Stimulated activated naive CD8-positive, alpha-beta T cell treated with anti-CD3 and anti-CD28 coated beads, Interleukin-15, Interleukin-2, amounts not matched to agents 100 ng/mL and 50 ng/mL, for 24 hours (primary cell): ENCODE measurements around the gene WWC2.

Experiments
- H3K27ac Mint-ChIP-seq: one replicate; pipeline ENCODE4 v1.8.0; 2021; ENCODE audit warnings: mild to moderate bottlenecking, mixed read lengths
- H3K27me3 Mint-ChIP-seq: one replicate; pipeline ENCODE4 v1.8.0; 2021; ENCODE audit warnings: mixed read lengths
- H3K36me3 Mint-ChIP-seq: one replicate; pipeline ENCODE4 v1.8.0; 2021; ENCODE audit warnings: low read depth, mixed read lengths
- H3K4me1 Mint-ChIP-seq: one replicate; pipeline ENCODE4 v1.8.0; 2021; ENCODE audit warnings: low read depth, mixed read lengths
- H3K4me3 Mint-ChIP-seq: one replicate; pipeline ENCODE4 v1.8.0; 2021; ENCODE audit warnings: mild to moderate bottlenecking, mixed read lengths
- H3K9me3 Mint-ChIP-seq: one replicate; pipeline ENCODE4 v1.8.0; 2021; ENCODE audit warnings: mixed read lengths

Gene WWC2

DNA sequence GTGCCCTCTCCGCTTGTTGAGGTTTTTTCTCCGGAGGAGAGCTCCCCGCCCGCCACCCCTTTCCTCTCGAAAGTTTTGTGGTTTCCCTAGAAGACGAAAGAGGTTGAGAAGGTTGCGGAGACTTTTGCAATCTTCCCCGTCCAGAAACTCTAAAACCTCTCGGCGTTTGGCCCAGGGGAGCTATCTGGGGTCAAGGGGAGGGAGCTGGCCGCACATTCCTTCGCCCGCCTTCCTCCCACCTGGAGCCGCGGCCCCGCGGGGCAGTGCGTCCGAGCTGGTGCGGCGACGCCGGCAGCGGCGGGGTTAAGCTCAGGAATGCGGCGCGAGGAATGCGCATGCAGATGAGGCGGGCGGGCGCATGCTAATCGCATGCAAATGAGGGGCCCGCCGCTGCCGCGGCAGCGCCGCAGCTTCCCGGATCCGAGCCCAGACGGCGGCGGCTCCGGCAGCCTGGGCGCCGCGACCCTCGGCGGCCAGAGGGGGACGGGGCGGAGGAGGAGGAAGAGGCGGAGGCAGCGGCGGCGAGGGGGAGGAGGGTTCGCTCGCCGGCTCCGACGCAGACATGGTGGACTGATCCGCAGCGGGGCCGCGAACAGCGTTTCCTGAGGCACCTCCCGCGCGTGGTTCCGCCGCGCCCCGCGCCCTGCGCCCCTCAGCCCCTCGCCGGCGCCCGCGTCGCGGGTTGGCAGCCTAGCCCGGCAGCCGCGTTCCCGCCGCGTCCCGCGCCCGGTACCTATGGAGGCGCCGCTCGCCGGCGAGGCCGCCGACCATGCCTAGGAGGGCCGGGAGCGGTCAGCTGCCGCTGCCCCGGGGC is at the start of gene WWC2:
Gene WWC2 (plus strand): TSS at position 535 of the 814 bp plus-strand sequence. CDS start 235 bp downstream, at position 770.
- peak within 1 kb of the TSS; percentile 68 for H3K4me3 Mint-ChIP-seq
- H3K36me3 Mint-ChIP-seq, result no peaks in the 10 kb centered on the region
- peaks cover 49% of the 10 kb centered on the region for H3K27me3 Mint-ChIP-seq
- no peaks in the 10 kb centered on the region for H3K9me3 Mint-ChIP-seq
- H3K4me1 Mint-ChIP-seq, result peaks cover 3% of the 10 kb centered on the region
- H3K27ac Mint-ChIP-seq, result no peak within 1 kb of the TSS

DNA sequence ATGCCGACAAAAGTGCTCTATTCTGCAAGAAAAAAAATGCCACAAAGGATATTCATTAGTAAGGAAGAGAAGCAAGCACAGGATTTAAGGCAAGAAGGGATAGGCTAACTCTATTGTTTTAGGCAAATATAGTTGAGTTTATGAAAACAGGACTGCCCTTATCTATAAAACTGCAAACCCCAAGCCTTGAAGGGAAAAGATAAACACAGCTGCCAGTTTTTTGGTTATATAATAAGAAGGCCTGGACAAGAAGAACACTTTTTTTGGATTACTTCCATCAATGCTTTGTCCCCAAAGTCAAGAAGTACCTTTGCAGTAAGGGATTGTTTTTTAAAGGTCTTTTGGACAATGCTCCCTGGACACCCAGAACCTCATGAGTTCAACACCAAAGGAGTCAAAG is 45.4 kb upstream of the WWC2 start:
- Mint-ChIP-seq H3K36me3 (no peaks in the 10 kb centered on the region), H3K4me1 (no peaks in the 10 kb centered on the region), H3K9me3 (no peaks in the 10 kb centered on the region), H3K4me3 (no peak overlapping the region), H3K27me3 (peaks cover 22% of the 10 kb centered on the region), H3K27ac (no peak overlapping the region)

DNA sequence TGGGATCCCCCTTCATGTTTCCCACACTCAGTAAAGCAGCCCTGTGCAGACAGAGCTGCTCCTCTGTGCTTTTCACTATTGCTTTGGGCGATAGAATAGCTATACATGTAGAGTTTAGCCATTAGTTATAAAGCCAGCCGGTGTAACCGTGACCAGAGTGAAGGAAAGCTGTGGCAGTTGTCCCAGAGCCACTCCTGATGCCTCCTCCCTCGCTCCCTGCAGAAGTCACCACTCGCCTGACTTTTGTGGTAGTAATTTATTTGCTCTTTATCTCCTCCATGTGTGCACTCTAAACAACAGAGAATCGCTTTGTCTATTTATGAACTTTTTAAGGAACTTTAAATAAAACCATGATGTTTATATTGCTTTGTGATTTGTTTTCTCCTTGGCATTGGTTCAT is 41.8 kb upstream of the WWC2 start:
- H3K9me3 Mint-ChIP-seq, result no peaks in the 10 kb centered on the region
- H3K4me3 Mint-ChIP-seq, result no peak overlapping the region
- H3K4me1 Mint-ChIP-seq, result no peaks in the 10 kb centered on the region
- no peak overlapping the region for H3K27ac Mint-ChIP-seq
- H3K36me3 Mint-ChIP-seq, result no peaks in the 10 kb centered on the region
- H3K27me3 Mint-ChIP-seq, result peaks cover 12% of the 10 kb centered on the region

DNA sequence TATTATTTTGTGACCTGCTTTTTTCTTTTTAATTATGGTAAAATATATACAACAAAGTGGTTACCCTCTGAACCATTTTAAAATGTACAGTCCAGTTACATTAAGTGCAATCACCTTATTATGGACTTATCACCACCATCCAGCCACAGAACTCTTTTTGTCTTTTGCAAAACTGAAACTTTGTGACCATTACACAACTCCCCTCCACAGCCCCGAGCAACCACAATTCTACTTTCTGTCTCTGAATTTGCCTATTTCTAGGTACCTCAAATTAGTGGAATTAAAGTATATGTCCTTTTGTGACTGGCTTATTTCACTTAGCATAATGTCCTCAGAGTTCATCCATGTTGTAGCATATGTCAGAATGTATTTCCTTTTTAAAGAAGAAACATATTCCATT is 39.3 kb upstream of the WWC2 start:
- H3K4me3 Mint-ChIP-seq, result no peak overlapping the region
- H3K4me1 Mint-ChIP-seq, result no peaks in the 10 kb centered on the region
- no peaks in the 10 kb centered on the region for H3K36me3 Mint-ChIP-seq
- peaks cover 19% of the 10 kb centered on the region for H3K27me3 Mint-ChIP-seq
- no peak overlapping the region for H3K27ac Mint-ChIP-seq
- no peaks in the 10 kb centered on the region for H3K9me3 Mint-ChIP-seq

DNA sequence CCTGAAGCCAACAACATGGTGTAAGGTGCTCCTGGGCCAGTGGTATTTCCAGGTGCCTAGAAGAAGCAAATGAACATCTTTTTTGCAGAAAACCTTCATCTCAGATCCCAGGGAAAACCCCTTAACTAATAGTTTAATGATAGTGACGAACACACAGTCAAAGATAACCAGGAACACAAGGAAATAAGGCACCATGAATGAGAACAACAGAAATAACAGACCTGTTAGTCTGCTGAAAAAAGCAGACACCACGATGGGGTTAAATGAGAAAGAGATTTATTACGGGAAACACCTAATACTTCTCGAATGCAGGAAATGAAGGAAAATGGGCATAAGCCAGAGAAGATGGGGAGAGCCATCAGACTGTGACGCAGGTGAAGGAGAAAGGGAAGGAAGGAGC is 30.6 kb upstream of the WWC2 start:
- H3K36me3 Mint-ChIP-seq, result no peaks in the 10 kb centered on the region
- no peak overlapping the region for H3K4me3 Mint-ChIP-seq
- H3K4me1 Mint-ChIP-seq, result no peaks in the 10 kb centered on the region
- H3K27ac Mint-ChIP-seq, result no peak overlapping the region
- H3K9me3 Mint-ChIP-seq, result peaks cover 4% of the 10 kb centered on the region
- H3K27me3 Mint-ChIP-seq, result peaks cover 19% of the 10 kb centered on the region

DNA sequence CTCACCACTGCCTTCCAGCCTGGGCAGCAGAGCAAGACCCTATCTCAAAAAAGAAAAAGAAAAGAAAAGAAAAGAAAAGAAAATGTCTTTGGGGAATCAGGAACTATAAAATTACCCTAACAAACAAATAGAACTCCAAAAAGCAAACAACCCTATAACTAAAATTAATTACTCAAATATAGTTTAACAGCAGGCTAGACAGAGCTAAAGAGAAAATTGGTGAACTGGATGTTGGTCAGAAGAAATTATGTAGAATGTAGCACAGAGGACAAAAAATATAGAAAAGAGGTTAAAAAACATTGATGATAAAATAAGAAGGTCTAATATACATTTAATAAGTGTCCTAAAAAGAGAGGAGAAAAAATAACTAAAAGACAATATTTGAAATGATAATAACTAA is 27.8 kb upstream of the WWC2 start:
- no peak overlapping the region for H3K4me3 Mint-ChIP-seq
- H3K4me1 Mint-ChIP-seq, result no peaks in the 10 kb centered on the region
- H3K9me3 Mint-ChIP-seq, result peaks cover 4% of the 10 kb centered on the region
- H3K27ac Mint-ChIP-seq, result no peak overlapping the region
- peaks cover 18% of the 10 kb centered on the region for H3K27me3 Mint-ChIP-seq
- H3K36me3 Mint-ChIP-seq, result no peaks in the 10 kb centered on the region

DNA sequence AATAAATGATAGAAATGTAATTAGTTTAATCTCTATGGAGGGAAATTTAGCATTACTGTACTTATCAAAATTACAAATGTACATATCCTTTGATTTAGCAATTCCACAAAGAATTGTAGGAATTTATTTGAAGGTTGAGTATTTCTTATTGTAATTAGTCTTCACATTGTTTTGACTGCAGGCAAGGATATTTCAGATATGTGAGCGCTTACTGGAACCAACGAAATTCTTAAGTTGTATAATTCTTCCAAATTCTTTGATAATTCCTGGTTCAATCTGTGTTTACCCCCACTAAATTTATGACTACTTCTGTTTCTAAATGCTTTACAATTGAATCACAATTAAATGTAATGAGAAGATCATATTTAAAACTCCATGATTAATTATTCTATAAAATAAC is 26.9 kb upstream of the WWC2 start:
- H3K4me1 Mint-ChIP-seq, result no peaks in the 10 kb centered on the region

DNA sequence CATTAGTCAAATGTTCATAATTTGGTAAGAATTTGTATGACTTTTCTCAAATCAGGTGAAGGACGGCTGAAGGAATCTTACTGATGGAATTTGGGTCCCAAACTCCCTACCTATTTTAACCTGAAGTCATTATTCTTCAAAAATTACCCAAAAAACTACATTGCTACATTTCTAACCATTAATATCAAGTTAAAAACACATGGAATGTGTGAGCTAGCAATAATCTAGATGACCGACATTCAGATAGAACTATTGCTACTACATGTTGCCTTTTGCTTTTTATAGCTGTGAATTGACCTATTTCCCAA is 25.3 kb upstream of the WWC2 start:
- Mint-ChIP-seq H3K36me3 (no peaks in the 10 kb centered on the region), H3K27ac (no peak overlapping the region), H3K4me1 (no peaks in the 10 kb centered on the region), H3K9me3 (no peaks in the 10 kb centered on the region), H3K4me3 (no peak overlapping the region), H3K27me3 (peaks cover 16% of the 10 kb centered on the region)

More for the DNA sequence above, 26.9 kb upstream of the WWC2 start:
- Mint-ChIP-seq H3K4me3 (no peak overlapping the region), H3K27me3 (peaks cover 18% of the 10 kb centered on the region), H3K9me3 (peaks cover 4% of the 10 kb centered on the region), H3K36me3 (no peaks in the 10 kb centered on the region), H3K27ac (no peak overlapping the region)

DNA sequence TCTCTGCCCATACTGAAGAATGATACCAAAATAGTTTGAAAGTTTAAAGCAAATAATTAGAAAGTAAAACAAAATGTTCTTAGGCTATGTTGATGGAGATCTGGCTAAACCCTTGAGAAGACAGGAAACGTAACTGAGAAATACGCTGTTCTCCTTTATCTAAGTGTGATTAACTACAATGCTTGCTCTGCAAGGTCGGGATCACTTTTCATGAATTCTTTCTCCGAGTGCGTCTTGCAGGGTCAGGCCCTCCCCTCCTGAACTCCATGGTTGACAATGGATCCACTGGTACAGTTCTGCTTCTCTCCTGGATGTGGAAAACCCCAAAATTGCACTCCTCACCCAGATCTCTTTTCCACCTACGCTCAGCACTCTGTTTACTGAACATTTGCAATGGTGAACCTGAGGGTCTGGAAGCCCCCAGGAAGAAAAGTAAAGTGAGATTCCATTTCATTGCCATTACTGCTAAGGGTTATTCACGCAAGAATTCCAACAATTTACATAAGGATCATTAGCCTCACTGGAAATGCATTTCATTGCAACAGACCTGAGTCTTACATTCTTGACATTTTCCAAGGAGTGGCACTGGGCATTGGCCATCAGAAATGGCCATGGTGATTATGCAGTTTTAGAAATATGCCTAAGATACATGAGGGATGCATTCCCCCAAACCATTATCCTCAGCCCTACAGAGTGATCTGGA is 24.6 kb upstream of the WWC2 start:
- H3K27me3 Mint-ChIP-seq, result peaks cover 17% of the 10 kb centered on the region
- H3K9me3 Mint-ChIP-seq, result no peaks in the 10 kb centered on the region
- no peak overlapping the region for H3K27ac Mint-ChIP-seq
- no peaks in the 10 kb centered on the region for H3K36me3 Mint-ChIP-seq
- no peak overlapping the region for H3K4me3 Mint-ChIP-seq
- no peaks in the 10 kb centered on the region for H3K4me1 Mint-ChIP-seq

DNA sequence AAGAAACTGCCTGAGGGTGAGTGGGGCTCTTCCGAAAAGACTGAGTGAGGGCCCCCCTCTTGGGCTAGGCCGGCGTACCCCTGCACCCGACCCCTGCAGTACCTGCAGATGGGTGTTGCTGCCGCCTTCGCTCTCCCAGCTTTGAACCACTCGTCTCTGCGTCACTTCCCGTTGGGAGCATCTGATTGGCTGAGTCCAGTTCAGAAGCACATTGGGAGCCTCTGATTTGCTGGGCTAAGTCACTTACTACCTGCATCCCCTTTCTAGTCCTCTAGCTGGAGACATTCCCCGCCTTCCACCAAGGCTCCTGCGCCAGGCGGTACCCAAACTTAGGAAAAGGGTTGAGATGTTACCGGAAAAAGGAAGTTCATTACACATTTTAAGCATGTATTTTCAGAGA is 20.4 kb upstream of the WWC2 start:
- Mint-ChIP-seq H3K4me3 (no peak overlapping the region), H3K27ac (no peak overlapping the region), H3K4me1 (no peaks in the 10 kb centered on the region), H3K9me3 (no peaks in the 10 kb centered on the region), H3K27me3 (peaks cover 9% of the 10 kb centered on the region), H3K36me3 (no peaks in the 10 kb centered on the region)

DNA sequence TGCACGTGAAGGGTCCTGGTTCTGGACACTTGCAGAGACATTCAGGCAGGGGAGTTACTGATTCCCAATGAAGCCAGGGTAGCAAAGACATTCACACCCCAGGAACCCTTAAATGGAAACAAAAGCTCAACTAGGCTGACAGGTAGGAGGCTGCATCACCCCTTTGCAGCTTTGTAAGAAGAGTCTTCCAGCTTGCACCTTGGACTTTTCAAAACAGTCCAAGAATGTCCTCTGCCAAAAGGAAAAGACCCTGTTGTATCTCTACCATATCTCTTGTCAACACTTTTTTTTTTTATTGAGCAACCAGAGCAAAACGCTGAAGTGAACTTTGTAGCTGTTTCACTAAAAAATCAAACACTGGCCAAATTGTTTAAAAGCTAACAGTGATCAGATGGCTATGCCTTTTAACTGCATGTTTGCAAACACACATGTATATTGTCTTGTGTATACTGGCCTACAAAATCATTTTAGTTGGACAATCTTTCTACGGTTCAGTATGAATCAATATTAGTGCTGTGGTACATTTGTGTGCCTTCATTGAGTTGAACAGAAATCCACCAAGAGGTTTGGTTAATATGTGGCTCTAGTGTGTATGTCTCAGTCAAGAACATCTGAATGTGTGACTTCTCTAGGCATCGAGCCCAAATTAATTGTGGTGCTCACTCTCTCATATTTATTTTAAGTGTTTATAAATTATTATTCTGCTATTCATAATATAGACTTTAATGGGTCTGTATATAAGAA is 18.5 kb upstream of the WWC2 start:
- H3K27ac Mint-ChIP-seq, result no peak overlapping the region
- H3K36me3 Mint-ChIP-seq, result no peaks in the 10 kb centered on the region
- H3K27me3 Mint-ChIP-seq, result peaks cover 3% of the 10 kb centered on the region
- no peaks in the 10 kb centered on the region for H3K4me1 Mint-ChIP-seq
- no peaks in the 10 kb centered on the region for H3K9me3 Mint-ChIP-seq
- no peak overlapping the region for H3K4me3 Mint-ChIP-seq

DNA sequence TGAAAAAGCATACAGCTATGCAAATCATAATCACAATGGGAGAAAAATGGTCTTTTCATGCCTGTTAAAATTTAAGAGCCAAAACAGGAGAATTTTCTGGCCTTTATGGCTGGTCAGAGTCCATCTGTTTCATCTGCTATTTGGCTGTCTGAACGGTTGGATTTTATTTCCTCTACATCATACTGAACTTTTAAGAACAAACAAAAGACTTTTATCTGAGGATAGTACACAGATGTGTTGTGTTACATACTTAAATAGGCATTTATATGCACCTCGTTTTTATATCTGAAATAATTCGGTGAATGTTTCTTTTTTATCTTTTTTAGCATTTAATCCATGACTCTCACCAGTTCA is 18.0 kb upstream of the WWC2 start:
- H3K9me3 Mint-ChIP-seq, result no peaks in the 10 kb centered on the region
- no peaks in the 10 kb centered on the region for H3K36me3 Mint-ChIP-seq
- peaks cover 3% of the 10 kb centered on the region for H3K27me3 Mint-ChIP-seq
- no peak overlapping the region for H3K27ac Mint-ChIP-seq
- H3K4me1 Mint-ChIP-seq, result no peaks in the 10 kb centered on the region
- no peak overlapping the region for H3K4me3 Mint-ChIP-seq

DNA sequence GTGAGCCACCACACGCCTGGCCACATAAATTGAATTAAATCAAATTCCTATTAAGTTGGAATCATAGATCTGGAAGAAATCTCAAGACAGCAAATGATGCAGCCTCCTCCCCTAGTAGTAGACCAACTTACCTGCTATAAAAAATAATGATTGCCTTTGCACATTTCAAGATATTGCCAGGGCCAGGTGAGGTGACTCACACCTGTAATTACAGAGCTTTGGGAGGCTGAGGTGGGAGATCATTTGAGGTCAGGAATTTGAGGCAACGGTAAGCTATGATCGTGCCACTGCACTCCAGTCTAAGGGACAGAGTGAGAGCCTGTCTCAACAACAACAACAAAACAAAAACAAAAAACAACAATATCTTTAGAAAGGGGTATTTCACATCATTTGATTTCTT is 17.0 kb upstream of the WWC2 start:
- H3K27ac Mint-ChIP-seq, result no peak overlapping the region
- peaks cover 3% of the 10 kb centered on the region for H3K27me3 Mint-ChIP-seq
- no peaks in the 10 kb centered on the region for H3K9me3 Mint-ChIP-seq
- no peaks in the 10 kb centered on the region for H3K4me1 Mint-ChIP-seq
- no peak overlapping the region for H3K4me3 Mint-ChIP-seq
- no peaks in the 10 kb centered on the region for H3K36me3 Mint-ChIP-seq

DNA sequence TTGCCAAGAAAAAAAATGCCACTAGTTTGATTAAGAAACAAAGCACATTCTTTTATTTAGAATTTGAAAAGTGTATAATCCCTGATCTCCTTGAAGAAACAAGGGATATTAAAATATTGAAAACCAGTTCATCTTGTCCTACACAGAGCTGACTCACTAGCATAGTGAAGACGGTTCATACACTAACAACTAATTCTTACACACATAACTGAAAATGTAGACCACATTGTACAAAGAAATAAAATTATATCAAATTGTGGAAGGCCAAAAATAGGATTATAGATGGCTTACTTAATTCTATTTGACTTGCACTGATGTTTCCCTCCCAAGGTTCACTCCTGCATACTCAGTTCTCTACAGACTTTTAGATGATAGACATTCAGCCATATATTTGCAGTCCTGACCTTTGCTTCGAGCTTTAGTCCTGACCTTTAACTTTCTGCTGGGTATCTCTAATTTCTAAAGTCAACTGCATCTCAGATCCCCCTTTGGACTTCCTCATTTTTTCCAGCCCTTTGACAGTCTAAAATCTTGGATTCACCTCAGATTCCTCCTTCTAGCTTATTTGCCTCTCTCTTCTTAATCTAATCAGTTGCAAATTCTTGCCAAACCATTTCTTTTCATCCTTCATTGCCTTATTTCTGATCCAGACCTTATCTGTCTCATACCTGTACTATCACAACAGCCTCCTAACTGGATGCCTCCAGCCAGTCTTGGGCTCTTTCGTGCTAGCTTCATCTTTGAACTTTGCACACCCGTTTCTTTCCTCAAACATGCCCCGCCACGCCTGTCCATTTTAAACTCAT is 4.5 kb upstream of the WWC2 start:
- Mint-ChIP-seq H3K4me3 (no peak overlapping the region), H3K27ac (no peak overlapping the region), H3K36me3 (no peaks in the 10 kb centered on the region), H3K9me3 (peaks cover 3% of the 10 kb centered on the region), H3K27me3 (peaks cover 23% of the 10 kb centered on the region), H3K4me1 (peaks cover 3% of the 10 kb centered on the region)

DNA sequence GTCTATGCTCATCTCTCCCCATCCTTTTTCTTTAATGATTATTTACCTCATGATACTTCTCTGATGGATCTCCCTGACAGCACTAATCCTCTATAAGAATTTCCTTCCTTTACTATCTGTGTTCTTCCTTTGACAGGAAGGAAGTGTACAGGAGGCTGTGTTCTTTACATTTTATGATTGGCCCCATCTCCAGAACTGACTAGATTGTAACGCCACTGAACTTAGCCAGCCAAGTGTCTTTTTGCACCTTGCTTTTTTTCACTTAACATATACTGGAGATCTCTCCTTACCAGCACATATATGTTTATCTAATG is 3.9 kb upstream of the WWC2 start:
- Mint-ChIP-seq H3K4me1 (peaks cover 3% of the 10 kb centered on the region), H3K27me3 (peaks cover 25% of the 10 kb centered on the region), H3K36me3 (no peaks in the 10 kb centered on the region)

More for the DNA sequence above, 3.9 kb upstream of the WWC2 start:
- peaks cover 1% of the 10 kb centered on the region for H3K9me3 Mint-ChIP-seq
- no peak overlapping the region for H3K4me3 Mint-ChIP-seq
- H3K27ac Mint-ChIP-seq, result no peak overlapping the region
